ENCODE measurements around the gene CCDC33.

CCDC33 gene

GRCh38 chr15:74226761-74227540, 9.2 kb upstream of the CCDC33 start:
- H3K4me1 ChIP-seq = no peaks in the 10 kb centered on the region
- no peaks in the 10 kb centered on the region for H3K27me3 ChIP-seq (ENCODE audit: control insufficient read depth, insufficient read depth, low read length)
- H3K4me2 ChIP-seq (ENCODE audit: low read length) = no peak overlapping the region
- H3K9ac ChIP-seq = no peak overlapping the region
- no peak for TF ChIP-seq CTCF (IDR thresholded peaks at IDR 0.05)
- no peaks in the 10 kb centered on the region for H3K79me2 ChIP-seq
- no peaks in the 10 kb centered on the region for H3K9me3 ChIP-seq (ENCODE audit: control insufficient read depth, low read length)
- H2AFZ ChIP-seq = no peak overlapping the region
- H3K27ac ChIP-seq = no peak overlapping the region
- H3K36me3 ChIP-seq (ENCODE audit: control insufficient read depth, insufficient read depth, low read length) = no peaks in the 10 kb centered on the region
- H3K4me3 ChIP-seq (ENCODE audit: low read depth, low read length) = no peak overlapping the region

- no peak for TF ChIP-seq CTCF (IDR thresholded peaks at IDR 0.05)
- no peak overlapping the region for H3K4me2 ChIP-seq (ENCODE audit: low read length)
- no peak overlapping the region for H3K9ac ChIP-seq
- H3K36me3 ChIP-seq (ENCODE audit: control insufficient read depth, insufficient read depth, low read length) = no peaks in the 10 kb centered on the region
- no peak overlapping the region for H3K27ac ChIP-seq
- no peaks in the 10 kb centered on the region for H3K4me1 ChIP-seq
- H3K4me3 ChIP-seq (ENCODE audit: low read depth, low read length) = no peak overlapping the region
- no peaks in the 10 kb centered on the region for H3K27me3 ChIP-seq (ENCODE audit: control insufficient read depth, insufficient read depth, low read length)
- no peaks in the 10 kb centered on the region for H3K9me3 ChIP-seq (ENCODE audit: control insufficient read depth, low read length)
- H3K79me2 ChIP-seq = no peaks in the 10 kb centered on the region
- no peak overlapping the region for H2AFZ ChIP-seq
Measured at GRCh38 chr15:74227968-74228722, 8.0 kb upstream of the CCDC33 start.

- Histone ChIP-seq H3K27me3 (ENCODE audit: control insufficient read depth, insufficient read depth, low read length) (no peaks in the 10 kb centered on the region), H3K4me2 (ENCODE audit: low read length) (no peak overlapping the region), H3K36me3 (ENCODE audit: control insufficient read depth, insufficient read depth, low read length) (no peaks in the 10 kb centered on the region), H3K9me3 (ENCODE audit: control insufficient read depth, low read length) (no peaks in the 10 kb centered on the region), H3K79me2 (no peaks in the 10 kb centered on the region), H3K27ac (no peak overlapping the region), H3K4me1 (no peaks in the 10 kb centered on the region), H3K4me3 (ENCODE audit: low read depth, low read length) (no peak overlapping the region), H2AFZ (no peak overlapping the region), H3K9ac (no peak overlapping the region)
- TF ChIP-seq CTCF (IDR thresholded peaks at IDR 0.05) = no peak
Measured at GRCh38 chr15:74228723-74229081, 7.4 kb upstream of the CCDC33 start.

- Histone ChIP-seq H3K9me3 (ENCODE audit: control insufficient read depth, low read length) (no peaks in the 10 kb centered on the region), H3K4me3 (ENCODE audit: low read depth, low read length) (no peak overlapping the region), H3K36me3 (ENCODE audit: control insufficient read depth, insufficient read depth, low read length) (no peaks in the 10 kb centered on the region), H3K4me2 (ENCODE audit: low read length) (no peak overlapping the region), H3K79me2 (no peaks in the 10 kb centered on the region), H3K27me3 (ENCODE audit: control insufficient read depth, insufficient read depth, low read length) (no peaks in the 10 kb centered on the region), H3K9ac (no peak overlapping the region), H2AFZ (no peak overlapping the region), H3K4me1 (no peaks in the 10 kb centered on the region), H3K27ac (no peak overlapping the region)
- TF ChIP-seq CTCF (IDR thresholded peaks at IDR 0.05) = no peak
Measured at GRCh38 chr15:74229686-74230085, 6.4 kb upstream of the CCDC33 start.

Measured in parathyroid adenoma (tissue), 2 donors.